Epithelial cell of proximal tubule (primary cell): Measurements from ENCODE around the gene HOXB8. TPM values are rescaled to one million over a fixed set of nuclear protein-coding genes. Genes with fewer than 3 reads are reported as not detected.
A peak's percentile ranks its signal among the peaks of the same experiment; 100 is the strongest.

Experiments used
- DNase-seq: peaks from one replicate; pipeline ENCODE4 v3.0.0-alpha.2; 2011; ENCODE audit warnings: low read depth
- H3K4me3 ChIP-seq: 2 replicates; pipeline ENCODE4 v1.5.1; 2011; ENCODE audit warnings: low read depth, mild to moderate bottlenecking, low read length
- total RNA-seq: library from RNA; depleted of rRNA; stranded (reverse); fragments of >200 nt; gene quantifications from 2 replicates; pipeline ENCODE4 v1.2.3, GENCODE V29; 2015
- TF ChIP-seq, protein P1 (sequence below): conservative IDR thresholded peaks from 2 replicates; pipeline ENCODE4 v1.5.1; 2012; ENCODE audit warnings: low read depth, mild to moderate bottlenecking, low read length

HOXB8 gene
- total RNA-seq, 1 donor from 2014 or later = 12.7 TPM

DNA sequence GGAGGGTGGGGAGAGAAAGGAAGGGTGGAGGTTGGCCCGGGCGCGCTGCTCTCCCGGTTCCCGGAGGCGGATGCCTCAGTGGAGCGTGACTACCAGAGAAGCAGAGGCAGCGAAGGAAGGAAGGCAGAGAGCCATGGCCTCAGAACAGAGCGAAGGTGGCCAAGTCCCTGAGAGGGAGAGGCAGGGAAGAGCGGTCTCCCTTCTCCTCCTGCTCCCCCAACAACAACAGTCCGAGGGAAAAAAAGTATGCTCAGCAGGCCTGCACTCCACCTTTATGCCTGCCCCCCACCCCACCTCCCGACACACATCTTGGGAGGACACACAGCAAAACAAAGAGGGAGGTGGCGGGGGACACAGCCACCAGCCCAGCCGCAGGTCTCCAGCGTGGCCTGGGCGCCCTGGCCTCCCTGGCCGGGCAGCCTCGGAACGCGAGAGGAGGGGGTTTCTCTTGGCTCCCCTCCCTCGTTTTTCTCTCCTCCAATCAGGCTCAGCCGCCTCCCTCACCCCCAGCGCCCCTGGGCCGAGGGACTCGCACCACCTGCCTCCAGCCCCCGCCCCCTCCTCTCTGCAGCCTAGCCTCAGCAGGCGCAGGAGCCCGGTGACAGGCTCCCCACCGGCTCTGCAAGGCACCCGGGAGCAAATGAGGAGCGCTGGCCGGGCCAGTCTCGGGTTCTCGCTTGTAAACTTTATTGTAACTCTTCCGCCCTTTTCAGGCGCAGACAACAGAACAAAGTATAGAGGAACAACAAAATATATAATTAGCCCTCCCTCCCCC, 3.2 kb downstream of the HOXB8 start:
- TF ChIP-seq, protein P1, sequence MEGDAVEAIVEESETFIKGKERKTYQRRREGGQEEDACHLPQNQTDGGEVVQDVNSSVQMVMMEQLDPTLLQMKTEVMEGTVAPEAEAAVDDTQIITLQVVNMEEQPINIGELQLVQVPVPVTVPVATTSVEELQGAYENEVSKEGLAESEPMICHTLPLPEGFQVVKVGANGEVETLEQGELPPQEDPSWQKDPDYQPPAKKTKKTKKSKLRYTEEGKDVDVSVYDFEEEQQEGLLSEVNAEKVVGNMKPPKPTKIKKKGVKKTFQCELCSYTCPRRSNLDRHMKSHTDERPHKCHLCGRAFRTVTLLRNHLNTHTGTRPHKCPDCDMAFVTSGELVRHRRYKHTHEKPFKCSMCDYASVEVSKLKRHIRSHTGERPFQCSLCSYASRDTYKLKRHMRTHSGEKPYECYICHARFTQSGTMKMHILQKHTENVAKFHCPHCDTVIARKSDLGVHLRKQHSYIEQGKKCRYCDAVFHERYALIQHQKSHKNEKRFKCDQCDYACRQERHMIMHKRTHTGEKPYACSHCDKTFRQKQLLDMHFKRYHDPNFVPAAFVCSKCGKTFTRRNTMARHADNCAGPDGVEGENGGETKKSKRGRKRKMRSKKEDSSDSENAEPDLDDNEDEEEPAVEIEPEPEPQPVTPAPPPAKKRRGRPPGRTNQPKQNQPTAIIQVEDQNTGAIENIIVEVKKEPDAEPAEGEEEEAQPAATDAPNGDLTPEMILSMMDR = no peak
- peak overlapping the region; percentile 86 for H3K4me3 ChIP-seq
- DNase-seq = no peak

DNA sequence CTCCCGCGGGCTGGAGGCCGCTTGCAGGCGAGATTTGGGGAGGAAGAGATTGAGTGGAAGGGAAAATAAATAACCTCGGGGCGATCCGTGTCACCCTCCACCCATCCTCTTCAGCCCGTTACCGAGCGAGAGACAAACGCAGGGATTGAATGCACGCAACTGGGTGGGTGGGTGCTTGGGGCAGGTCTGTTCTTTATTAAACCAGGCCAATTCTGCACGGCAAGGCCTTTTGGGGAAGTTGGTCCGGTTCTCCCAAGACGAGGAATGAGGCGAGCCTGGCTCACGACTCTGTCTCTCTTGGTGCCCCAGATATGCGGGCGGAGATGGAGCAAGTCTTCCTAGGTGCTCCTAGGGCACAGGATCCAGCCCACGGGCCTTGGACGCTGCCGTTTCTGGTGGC, 3.9 kb downstream of the HOXB8 start:
- peak overlapping the region; percentile 86 for H3K4me3 ChIP-seq
- TF ChIP-seq, protein P1 = no peak
- no peak for DNase-seq

DNA sequence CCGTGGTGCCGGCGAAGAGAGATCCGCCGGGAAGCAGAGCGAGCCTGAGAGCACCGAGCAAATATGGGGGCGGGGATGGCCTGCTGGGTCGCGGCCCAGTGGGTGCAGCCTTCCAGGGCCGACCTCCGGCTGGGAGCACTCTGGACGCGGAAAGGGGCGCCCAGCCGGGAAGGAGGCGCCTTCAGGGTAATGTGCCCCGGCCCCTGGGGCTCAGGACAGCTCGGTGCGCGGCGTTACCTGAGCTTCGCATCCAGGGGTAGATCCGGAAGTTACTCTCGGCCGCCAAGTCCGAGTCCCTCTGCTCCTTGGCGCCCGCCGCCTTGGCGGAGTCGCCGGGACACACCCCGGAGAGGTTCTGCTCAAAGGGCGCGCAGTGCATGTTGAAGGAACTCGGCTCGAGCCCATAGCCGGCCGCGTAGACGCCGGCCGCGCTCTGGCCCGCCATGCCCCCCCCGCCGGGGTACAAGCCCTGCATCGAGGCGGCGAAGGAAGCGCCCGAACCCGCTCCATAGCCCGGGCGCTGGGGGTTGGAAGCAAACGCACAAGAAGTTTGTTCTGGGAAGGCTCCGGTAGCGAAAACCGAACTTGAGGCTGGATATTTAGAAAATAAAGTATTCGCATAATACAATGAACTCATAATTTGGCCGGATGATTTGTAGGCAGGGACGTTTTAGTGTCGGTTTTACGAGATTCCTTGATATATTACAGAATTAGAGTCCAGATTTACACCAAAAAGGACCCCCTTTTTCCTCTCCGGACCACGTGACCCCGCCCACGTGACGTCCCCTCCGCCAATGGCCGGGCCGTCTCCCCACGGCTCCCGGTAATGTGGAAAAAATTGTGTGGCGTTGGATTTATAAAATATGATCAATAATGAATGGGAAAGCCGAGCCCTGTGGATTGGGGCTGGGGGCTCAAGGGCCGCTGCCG, 4.5 kb downstream of the HOXB8 start, which contains the start of gene HOXB7:
TSS of gene HOXB7 (minus strand) at position 736 of the 930 bp plus-strand sequence. CDS start at position 637, 99 bp downstream.
- DNase-seq = no peak
- TF ChIP-seq, protein P1 = no peak
- H3K4me3 ChIP-seq = peak within 1 kb of the TSS; percentile 86

DNA sequence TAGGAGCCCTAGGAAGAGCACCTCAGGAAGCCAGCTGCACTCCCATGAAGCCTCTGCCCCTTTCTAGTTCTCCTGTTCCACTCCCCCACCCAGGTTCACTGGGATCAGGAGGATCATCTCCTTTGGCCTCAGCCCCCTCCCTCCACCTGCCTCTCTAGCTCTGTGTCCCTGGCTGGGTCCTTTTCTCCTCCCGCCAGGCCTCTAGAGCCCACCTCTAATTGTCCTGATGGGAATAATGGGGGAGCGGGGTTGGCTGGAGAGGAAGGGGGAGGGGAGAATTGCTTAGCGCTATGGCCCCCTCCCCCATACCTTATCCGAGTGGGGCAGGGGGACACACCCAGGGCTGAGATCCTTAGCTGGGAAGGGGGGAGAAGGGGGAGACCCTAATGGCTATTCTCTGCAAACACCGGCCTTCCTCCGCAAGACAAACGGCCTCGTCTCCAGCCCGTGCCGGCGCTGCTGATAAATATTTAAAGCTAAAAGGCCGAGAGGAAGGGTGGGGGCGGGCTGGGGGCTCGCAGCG, 5.3 kb downstream of the HOXB8 start:
- peak overlapping the region; percentile 86 for H3K4me3 ChIP-seq

DNA sequence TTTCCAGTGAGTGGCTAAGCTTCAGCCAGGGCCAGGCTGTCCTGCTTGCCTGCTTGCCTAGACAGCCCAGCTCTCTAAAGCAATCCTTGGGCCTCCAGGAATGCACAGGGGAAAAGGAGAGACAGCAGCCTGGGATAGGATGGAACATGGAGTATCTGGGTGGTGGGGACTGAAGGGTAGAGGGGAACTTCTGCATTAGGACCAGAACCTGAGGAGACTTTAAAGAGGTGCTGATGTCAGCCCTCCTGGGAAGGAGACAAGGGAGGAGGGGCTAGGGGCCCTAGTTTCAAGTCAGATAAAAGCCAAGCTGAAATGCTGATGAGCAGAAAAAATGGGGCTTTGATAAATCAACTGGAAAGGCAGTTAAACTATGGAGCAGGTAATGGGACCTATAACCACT, 6.1 kb downstream of the HOXB8 start:
- TF ChIP-seq, protein P1 = no peak
- DNase-seq = no peak
- peak overlapping the region; percentile 86 for H3K4me3 ChIP-seq

More for the DNA sequence above, 5.3 kb downstream of the HOXB8 start:
- TF ChIP-seq, protein P1 = no peak
- DNase-seq = no peak

DNA sequence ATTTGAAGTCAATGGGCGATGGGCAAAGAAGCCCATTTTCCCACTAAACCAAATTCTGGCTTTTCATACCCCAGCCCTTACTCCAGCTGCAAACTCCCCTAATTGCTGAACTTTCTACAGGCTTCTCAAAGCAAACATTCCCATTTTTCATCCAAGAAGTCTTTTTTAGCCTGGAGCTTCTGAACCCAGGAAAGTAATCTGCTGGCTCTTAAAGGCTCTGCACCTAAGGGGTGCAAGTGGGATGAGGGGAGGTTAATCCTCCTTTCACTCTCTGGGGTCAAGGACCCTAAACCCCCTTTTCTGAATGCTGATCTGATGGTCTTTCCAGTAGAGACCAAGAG, 6.6 kb downstream of the HOXB8 start:
- no peak for DNase-seq
- TF ChIP-seq, protein P1 = no peak
- H3K4me3 ChIP-seq = peak overlapping the region; percentile 86
